K562 (cell line): Measurements from ENCODE around the gene MDK. TPM values are rescaled to one million over a fixed set of nuclear protein-coding genes. Genes with fewer than 3 reads are reported as not detected.

Source experiments
- C11orf30 ChIP-seq: fragments of 450-650 bp; IDR thresholded peaks from 2 replicates; pipeline ENCODE4 v1.6.1; 2016; ENCODE audit warnings: low read depth, mild to moderate bottlenecking
- EGR1 ChIP-seq: fragments of 450-650 bp; conservative IDR thresholded peaks from 2 replicates; pipeline ENCODE4 v1.6.1; 2017; ENCODE audit warnings: mild to moderate bottlenecking
- ILK ChIP-seq: fragments of 450-650 bp; IDR thresholded peaks from 2 replicates; pipeline ENCODE4 v1.6.1; 2016; ENCODE audit warnings: missing genetic modification characterization, low read depth, mild to moderate bottlenecking, missing compliant biosample characterization, moderate library complexity, borderline replicate concordance
- RBBP5 ChIP-seq: fragments of 200-600 bp; sonication (generic); IDR thresholded peaks from 2 replicates; pipeline ENCODE4 v1.6.1; 2012; ENCODE audit warnings: borderline replicate concordance, mild to moderate bottlenecking, low read length, control low read depth, inconsistent platforms; ENCODE audit not compliant: insufficient read depth, poor library complexity, severe bottlenecking
- RCOR1 ChIP-seq, 2 experiments: IDR thresholded peaks; 2 replicates each; pipeline ENCODE4 v1.6.1; 2012; ENCODE audit warnings: low read depth in 2 of 2, low read length in 2 of 2, borderline replicate concordance in 1 of 2, improper control_type of control experiment in 1 of 2
- SIN3A ChIP-seq, 2 experiments: fragments of 150-350 bp in 1 of 2; IDR thresholded peaks; 2 replicates each; pipeline ENCODE4 v1.6.1; 2011 to 2016; ENCODE audit warnings: borderline replicate concordance in 2 of 2, low read depth in 2 of 2, low read length in 2 of 2, mild to moderate bottlenecking in 2 of 2, moderate library complexity in 2 of 2; ENCODE audit not compliant: control insufficient read depth in 1 of 2
- SMARCA4 ChIP-seq: fragments of 450-650 bp; IDR thresholded peaks from 2 replicates; pipeline ENCODE4 v1.6.1; 2016
- polyA plus RNA-seq, 8 experiments: library from polyadenylated mRNA; depleted of rRNA in 4 of 8; stranded (reverse) in 5 of 8; unstranded in 3 of 8; fragments of >200 nt; fragmentation: Nextera tagmentation in 2 of 8; fragmentation: Illumina TruSeq in 1 of 8; extraction: Ambion mirVana in 2 of 8; extraction: Trizol in 1 of 8; gene quantifications; 2 replicates each; pipeline versions ENCODE4 v1.2.1 to v1.2.3, GENCODE V29; 2011 to 2014; ENCODE audit warnings: inconsistent platforms in 1 of 8, missing spikeins in 1 of 8
- total RNA-seq, 7 experiments: library from RNA; depleted of rRNA in 6 of 7; stranded (reverse); fragments of >200 nt in 6 of 7; fragmentation: Illumina TruSeq in 2 of 7; extraction: Trizol in 2 of 7; gene quantifications; 2 replicates each; pipeline versions ENCODE4 v1.2.1 to v1.2.3, GENCODE V29; 2011 to 2021; ENCODE audit warnings: low replicate concordance in 1 of 7
- TF ChIP-seq, protein P1 (sequence below), 2 experiments: fragments of 450-650 bp; conservative IDR thresholded peaks; 2 replicates each; pipeline ENCODE4 v1.6.1; 2017; ENCODE audit warnings: mild to moderate bottlenecking in 2 of 2, moderate library complexity in 2 of 2
- TF ChIP-seq, protein P2 (sequence below): sonication (generic); formaldehyde crosslinking; IDR thresholded peaks from 2 replicates; pipeline ENCODE4 v1.8.0; 2022; ENCODE audit warnings: missing genetic modification reagents, mild to moderate bottlenecking, moderate library complexity, borderline replicate concordance
- TF ChIP-seq, protein P3 (sequence below): fragments of 450-650 bp; IDR thresholded peaks from 2 replicates; pipeline ENCODE4 v1.6.1; 2017; ENCODE audit warnings: antibody characterized with exemption, mild to moderate bottlenecking
- TF ChIP-seq, protein P4 (sequence below): fragments of 150-350 bp; conservative IDR thresholded peaks from 2 replicates; pipeline ENCODE4 v1.6.1; 2014; ENCODE audit warnings: low read length
- TF ChIP-seq, protein P5 (sequence below): sonication (generic); formaldehyde crosslinking; IDR thresholded peaks from 2 replicates; pipeline ENCODE4 v1.8.0; 2022; ENCODE audit warnings: mild to moderate bottlenecking, missing genetic modification reagents

Gene MDK
- total and polyA plus RNA-seq, 9 of the 15 experiments (the other 6 are each of a cell fraction or from before 2014, with no cell fraction given), result 20.7 to 700 (median 350) TPM

DNA sequence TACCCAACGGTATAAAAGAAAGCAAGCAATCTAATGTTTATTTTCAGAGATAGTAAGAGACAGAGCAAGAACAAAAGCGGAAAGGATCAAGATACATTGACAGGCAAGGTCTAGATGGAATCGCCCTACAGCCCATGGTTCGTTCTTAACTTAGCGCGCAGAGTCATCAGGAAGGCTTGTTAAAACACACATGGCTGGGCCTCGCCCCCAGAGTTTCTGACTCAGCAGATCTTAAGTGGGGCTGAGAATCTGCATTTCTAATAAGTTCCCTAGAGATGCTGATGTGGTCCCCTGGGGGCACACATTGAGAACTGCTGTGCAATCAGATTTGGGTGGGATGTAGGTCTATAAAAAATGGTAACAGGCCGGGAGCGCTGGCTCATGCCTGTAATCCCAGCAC lies 45.9 kb downstream of the MDK start (continued):
- TF ChIP-seq EGR1, result peak; percentile 86
- TF ChIP-seq, protein P1, sequence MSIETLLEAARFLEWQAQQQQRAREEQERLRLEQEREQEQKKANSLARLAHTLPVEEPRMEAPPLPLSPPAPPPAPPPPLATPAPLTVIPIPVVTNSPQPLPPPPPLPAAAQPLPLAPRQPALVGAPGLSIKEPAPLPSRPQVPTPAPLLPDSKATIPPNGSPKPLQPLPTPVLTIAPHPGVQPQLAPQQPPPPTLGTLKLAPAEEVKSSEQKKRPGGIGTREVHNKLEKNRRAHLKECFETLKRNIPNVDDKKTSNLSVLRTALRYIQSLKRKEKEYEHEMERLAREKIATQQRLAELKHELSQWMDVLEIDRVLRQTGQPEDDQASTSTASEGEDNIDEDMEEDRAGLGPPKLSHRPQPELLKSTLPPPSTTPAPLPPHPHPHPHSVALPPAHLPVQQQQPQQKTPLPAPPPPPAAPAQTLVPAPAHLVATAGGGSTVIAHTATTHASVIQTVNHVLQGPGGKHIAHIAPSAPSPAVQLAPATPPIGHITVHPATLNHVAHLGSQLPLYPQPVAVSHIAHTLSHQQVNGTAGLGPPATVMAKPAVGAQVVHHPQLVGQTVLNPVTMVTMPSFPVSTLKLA (conservative IDR thresholded peaks at IDR 0.05), result peak; percentile 79 to 87
- TF ChIP-seq RCOR1 (IDR thresholded peaks at IDR 0.05; ENCODE audit: borderline replicate concordance in 1 of 2, low read depth in 2 of 2, low read length in 2 of 2), result peak in 1 of 2 experiments; percentile 70; a peak in 2 of 4 replicates
- peak; percentile 59 for TF ChIP-seq SMARCA4
- TF ChIP-seq, protein P2, sequence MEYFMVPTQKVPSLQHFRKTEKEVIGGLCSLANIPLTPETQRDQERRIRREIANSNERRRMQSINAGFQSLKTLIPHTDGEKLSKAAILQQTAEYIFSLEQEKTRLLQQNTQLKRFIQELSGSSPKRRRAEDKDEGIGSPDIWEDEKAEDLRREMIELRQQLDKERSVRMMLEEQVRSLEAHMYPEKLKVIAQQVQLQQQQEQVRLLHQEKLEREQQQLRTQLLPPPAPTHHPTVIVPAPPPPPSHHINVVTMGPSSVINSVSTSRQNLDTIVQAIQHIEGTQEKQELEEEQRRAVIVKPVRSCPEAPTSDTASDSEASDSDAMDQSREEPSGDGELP (CRISPR knock-in tag), result no peak
- TF ChIP-seq ILK (tag), result no peak
- TF ChIP-seq, protein P3, sequence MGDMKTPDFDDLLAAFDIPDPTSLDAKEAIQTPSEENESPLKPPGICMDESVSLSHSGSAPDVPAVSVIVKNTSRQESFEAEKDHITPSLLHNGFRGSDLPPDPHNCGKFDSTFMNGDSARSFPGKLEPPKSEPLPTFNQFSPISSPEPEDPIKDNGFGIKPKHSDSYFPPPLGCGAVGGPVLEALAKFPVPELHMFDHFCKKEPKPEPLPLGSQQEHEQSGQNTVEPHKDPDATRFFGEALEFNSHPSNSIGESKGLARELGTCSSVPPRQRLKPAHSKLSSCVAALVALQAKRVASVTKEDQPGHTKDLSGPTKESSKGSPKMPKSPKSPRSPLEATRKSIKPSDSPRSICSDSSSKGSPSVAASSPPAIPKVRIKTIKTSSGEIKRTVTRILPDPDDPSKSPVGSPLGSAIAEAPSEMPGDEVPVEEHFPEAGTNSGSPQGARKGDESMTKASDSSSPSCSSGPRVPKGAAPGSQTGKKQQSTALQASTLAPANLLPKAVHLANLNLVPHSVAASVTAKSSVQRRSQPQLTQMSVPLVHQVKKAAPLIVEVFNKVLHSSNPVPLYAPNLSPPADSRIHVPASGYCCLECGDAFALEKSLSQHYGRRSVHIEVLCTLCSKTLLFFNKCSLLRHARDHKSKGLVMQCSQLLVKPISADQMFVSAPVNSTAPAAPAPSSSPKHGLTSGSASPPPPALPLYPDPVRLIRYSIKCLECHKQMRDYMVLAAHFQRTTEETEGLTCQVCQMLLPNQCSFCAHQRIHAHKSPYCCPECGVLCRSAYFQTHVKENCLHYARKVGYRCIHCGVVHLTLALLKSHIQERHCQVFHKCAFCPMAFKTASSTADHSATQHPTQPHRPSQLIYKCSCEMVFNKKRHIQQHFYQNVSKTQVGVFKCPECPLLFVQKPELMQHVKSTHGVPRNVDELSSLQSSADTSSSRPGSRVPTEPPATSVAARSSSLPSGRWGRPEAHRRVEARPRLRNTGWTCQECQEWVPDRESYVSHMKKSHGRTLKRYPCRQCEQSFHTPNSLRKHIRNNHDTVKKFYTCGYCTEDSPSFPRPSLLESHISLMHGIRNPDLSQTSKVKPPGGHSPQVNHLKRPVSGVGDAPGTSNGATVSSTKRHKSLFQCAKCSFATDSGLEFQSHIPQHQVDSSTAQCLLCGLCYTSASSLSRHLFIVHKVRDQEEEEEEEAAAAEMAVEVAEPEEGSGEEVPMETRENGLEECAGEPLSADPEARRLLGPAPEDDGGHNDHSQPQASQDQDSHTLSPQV, result peak; percentile 46; the same call in 1 of the 2 replicates
- TF ChIP-seq RBBP5, result no peak
- peak in 1 of 2 experiments; percentile 88; a peak in 2 of 4 replicates for TF ChIP-seq SIN3A (IDR thresholded peaks at IDR 0.05; ENCODE audit: borderline replicate concordance in 2 of 2, control insufficient read depth in 1 of 2, low read depth in 2 of 2, low read length in 2 of 2)
- TF ChIP-seq, protein P4, sequence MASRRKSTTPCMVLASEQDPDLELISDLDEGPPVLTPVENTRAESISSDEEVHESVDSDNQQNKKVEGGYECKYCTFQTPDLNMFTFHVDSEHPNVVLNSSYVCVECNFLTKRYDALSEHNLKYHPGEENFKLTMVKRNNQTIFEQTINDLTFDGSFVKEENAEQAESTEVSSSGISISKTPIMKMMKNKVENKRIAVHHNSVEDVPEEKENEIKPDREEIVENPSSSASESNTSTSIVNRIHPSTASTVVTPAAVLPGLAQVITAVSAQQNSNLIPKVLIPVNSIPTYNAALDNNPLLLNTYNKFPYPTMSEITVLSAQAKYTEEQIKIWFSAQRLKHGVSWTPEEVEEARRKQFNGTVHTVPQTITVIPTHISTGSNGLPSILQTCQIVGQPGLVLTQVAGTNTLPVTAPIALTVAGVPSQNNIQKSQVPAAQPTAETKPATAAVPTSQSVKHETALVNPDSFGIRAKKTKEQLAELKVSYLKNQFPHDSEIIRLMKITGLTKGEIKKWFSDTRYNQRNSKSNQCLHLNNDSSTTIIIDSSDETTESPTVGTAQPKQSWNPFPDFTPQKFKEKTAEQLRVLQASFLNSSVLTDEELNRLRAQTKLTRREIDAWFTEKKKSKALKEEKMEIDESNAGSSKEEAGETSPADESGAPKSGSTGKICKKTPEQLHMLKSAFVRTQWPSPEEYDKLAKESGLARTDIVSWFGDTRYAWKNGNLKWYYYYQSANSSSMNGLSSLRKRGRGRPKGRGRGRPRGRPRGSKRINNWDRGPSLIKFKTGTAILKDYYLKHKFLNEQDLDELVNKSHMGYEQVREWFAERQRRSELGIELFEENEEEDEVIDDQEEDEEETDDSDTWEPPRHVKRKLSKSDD, result no peak
- peak; percentile 99 for TF ChIP-seq C11orf30
- TF ChIP-seq, protein P5, sequence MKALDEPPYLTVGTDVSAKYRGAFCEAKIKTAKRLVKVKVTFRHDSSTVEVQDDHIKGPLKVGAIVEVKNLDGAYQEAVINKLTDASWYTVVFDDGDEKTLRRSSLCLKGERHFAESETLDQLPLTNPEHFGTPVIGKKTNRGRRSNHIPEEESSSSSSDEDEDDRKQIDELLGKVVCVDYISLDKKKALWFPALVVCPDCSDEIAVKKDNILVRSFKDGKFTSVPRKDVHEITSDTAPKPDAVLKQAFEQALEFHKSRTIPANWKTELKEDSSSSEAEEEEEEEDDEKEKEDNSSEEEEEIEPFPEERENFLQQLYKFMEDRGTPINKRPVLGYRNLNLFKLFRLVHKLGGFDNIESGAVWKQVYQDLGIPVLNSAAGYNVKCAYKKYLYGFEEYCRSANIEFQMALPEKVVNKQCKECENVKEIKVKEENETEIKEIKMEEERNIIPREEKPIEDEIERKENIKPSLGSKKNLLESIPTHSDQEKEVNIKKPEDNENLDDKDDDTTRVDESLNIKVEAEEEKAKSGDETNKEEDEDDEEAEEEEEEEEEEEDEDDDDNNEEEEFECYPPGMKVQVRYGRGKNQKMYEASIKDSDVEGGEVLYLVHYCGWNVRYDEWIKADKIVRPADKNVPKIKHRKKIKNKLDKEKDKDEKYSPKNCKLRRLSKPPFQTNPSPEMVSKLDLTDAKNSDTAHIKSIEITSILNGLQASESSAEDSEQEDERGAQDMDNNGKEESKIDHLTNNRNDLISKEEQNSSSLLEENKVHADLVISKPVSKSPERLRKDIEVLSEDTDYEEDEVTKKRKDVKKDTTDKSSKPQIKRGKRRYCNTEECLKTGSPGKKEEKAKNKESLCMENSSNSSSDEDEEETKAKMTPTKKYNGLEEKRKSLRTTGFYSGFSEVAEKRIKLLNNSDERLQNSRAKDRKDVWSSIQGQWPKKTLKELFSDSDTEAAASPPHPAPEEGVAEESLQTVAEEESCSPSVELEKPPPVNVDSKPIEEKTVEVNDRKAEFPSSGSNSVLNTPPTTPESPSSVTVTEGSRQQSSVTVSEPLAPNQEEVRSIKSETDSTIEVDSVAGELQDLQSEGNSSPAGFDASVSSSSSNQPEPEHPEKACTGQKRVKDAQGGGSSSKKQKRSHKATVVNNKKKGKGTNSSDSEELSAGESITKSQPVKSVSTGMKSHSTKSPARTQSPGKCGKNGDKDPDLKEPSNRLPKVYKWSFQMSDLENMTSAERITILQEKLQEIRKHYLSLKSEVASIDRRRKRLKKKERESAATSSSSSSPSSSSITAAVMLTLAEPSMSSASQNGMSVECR (CRISPR knock-in tag), result peak; percentile 29; the same call in 1 of the 2 replicates
